Body of pancreas (tissue), 4 donors: ENCODE results near the gene CFAP57.

Source experiments
- POLR2A ChIP-seq, 3 donors: fragments of 450-650 bp; IDR thresholded peaks; one replicate each; pipeline ENCODE4 v1.6.1; 2016; ENCODE audit warnings: antibody characterized with exemption in 3 of 3, mild to moderate bottlenecking in 2 of 3
- TF ChIP-seq, protein P1 (sequence below), 7 experiments: fragments of 450-650 bp in 4 of 7; fragments of 200-600 bp in 3 of 7; sonication (generic) in 3 of 7; IDR thresholded peaks; one replicate each; pipeline ENCODE4 v1.5.1; 2016 to 2019; ENCODE audit warnings: antibody characterized with exemption in 7 of 7

DNA sequence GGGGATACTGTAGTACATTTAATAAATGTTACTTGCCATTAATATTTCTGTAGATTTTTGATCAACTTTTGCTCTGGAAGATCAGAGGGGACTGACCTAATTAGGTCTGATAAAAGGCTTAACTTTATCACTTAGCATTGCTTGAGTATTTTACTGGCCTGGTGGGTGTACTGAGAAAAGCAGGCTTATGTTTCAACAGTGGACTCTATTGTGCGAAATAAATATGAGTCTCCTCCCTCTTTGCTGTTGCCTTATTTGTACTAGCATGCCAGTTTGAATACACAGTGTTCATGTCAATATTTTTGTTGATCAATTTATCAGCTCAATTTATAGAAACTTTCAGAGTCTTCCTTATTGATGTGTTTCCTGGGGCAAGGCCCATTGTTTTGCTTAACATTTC, 49.1 kb upstream of the CFAP57 start:
- TF ChIP-seq POLR2A (IDR thresholded peaks at IDR 0.05): no peak
- TF ChIP-seq, protein P1, sequence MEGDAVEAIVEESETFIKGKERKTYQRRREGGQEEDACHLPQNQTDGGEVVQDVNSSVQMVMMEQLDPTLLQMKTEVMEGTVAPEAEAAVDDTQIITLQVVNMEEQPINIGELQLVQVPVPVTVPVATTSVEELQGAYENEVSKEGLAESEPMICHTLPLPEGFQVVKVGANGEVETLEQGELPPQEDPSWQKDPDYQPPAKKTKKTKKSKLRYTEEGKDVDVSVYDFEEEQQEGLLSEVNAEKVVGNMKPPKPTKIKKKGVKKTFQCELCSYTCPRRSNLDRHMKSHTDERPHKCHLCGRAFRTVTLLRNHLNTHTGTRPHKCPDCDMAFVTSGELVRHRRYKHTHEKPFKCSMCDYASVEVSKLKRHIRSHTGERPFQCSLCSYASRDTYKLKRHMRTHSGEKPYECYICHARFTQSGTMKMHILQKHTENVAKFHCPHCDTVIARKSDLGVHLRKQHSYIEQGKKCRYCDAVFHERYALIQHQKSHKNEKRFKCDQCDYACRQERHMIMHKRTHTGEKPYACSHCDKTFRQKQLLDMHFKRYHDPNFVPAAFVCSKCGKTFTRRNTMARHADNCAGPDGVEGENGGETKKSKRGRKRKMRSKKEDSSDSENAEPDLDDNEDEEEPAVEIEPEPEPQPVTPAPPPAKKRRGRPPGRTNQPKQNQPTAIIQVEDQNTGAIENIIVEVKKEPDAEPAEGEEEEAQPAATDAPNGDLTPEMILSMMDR (IDR thresholded peaks at IDR 0.05): no peak
